Thyroid gland (tissue), 4 donors: ENCODE data around the gene SOX1.

Source experiments
- CTCF ChIP-seq, 6 experiments: fragments of 200-600 bp in 3 of 6; fragments of 450-650 bp in 3 of 6; sonication (generic) in 3 of 6; IDR thresholded peaks; one replicate each; pipeline ENCODE4 v1.5.1; 2016 to 2019; ENCODE audit warnings: antibody characterized with exemption in 6 of 6, mild to moderate bottlenecking in 2 of 6, inconsistent platforms in 1 of 6, moderate library complexity in 1 of 6
- POLR2A ChIP-seq, 2 donors: fragments of 450-650 bp; IDR thresholded peaks; one replicate each; pipeline ENCODE4 v1.6.1; 2017; ENCODE audit warnings: antibody characterized with exemption in 2 of 2, mild to moderate bottlenecking in 2 of 2, moderate library complexity in 1 of 2

DNA sequence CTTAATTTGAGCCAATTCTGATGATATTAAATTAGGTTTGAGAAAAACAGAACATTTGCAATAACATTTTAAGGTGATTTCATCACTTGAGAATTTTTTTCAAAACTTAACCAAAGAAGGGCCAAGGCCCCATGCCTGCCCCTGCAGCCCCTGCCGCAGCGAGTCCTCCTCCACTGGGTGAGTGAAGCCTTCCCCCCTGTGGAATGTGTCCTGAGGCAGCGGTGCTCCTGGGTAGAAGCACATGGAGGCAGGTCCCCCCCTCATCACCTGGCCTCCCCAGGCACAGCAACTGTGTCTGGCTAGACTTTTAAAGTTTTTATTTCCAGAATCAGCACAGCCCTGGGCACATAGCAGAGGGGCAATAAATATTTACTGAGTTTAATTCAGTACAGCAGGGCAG is 10.8 kb downstream of the SOX1 start:
- TF ChIP-seq CTCF (IDR thresholded peaks at IDR 0.05) (no peak), POLR2A (IDR thresholded peaks at IDR 0.05) (no peak)
